GM23248 (cell line): Measurements from ENCODE around the gene LYZL6. TPM values are rescaled to one million over a fixed set of nuclear protein-coding genes. Genes with fewer than 3 reads are reported as not detected.

ENCODE experiments used
- DNase-seq: peaks from one replicate; pipeline ENCODE4 v3.0.0-alpha.2; 2015
- H2AFZ ChIP-seq: fragments of 200-600 bp; sonication (generic); 2 replicates; pipeline ENCODE4 v1.6.1; 2016; ENCODE audit warnings: antibody characterized with exemption
- H3F3A ChIP-seq: fragments of 200-600 bp; sonication (generic); 2 replicates; pipeline ENCODE4 v1.6.1; 2016; ENCODE audit warnings: mild to moderate bottlenecking, antibody characterized with exemption, mixed run types; ENCODE audit not compliant: insufficient read depth
- H3K27ac ChIP-seq: fragments of 200-600 bp; sonication (generic); 2 replicates; pipeline ENCODE4 v1.5.1; 2016; ENCODE audit warnings: mild to moderate bottlenecking
- H3K27me3 ChIP-seq: fragments of 200-600 bp; sonication (generic); replicated peaks from 2 replicates; pipeline ENCODE4 v1.6.1; 2016; ENCODE audit warnings: mild to moderate bottlenecking; ENCODE audit not compliant: insufficient read depth
- H3K36me3 ChIP-seq: fragments of 200-600 bp; sonication (generic); 2 replicates; pipeline ENCODE4 v1.6.1; 2016; ENCODE audit warnings: low read depth, mild to moderate bottlenecking
- H3K4me1 ChIP-seq: fragments of 200-600 bp; sonication (generic); 2 replicates; pipeline ENCODE4 v1.6.1; 2016; ENCODE audit warnings: mild to moderate bottlenecking; ENCODE audit not compliant: insufficient read depth
- H3K4me2 ChIP-seq: fragments of 200-600 bp; sonication (generic); one replicate; pipeline ENCODE4 v1.6.1; 2016; ENCODE audit warnings: mild to moderate bottlenecking; ENCODE audit not compliant: unreplicated experiment
- H3K4me3 ChIP-seq: fragments of 200-600 bp; sonication (generic); 2 replicates; pipeline ENCODE4 v1.5.1; 2016; ENCODE audit warnings: mild to moderate bottlenecking
- H3K79me2 ChIP-seq: fragments of 200-600 bp; sonication (generic); 2 replicates; pipeline ENCODE4 v1.6.1; 2016; ENCODE audit warnings: mild to moderate bottlenecking; ENCODE audit not compliant: insufficient read depth
- H3K9ac ChIP-seq: fragments of 200-600 bp; sonication (generic); 2 replicates; pipeline ENCODE4 v1.6.1; 2016; ENCODE audit warnings: mild to moderate bottlenecking
- H3K9me2 ChIP-seq: fragments of 200-600 bp; sonication (generic); 2 replicates; pipeline ENCODE4 v1.6.1; 2016; ENCODE audit warnings: mixed run types, mild to moderate bottlenecking, moderate library complexity; ENCODE audit not compliant: insufficient read depth
- H3K9me3 ChIP-seq: fragments of 200-600 bp; sonication (generic); one replicate; pipeline ENCODE4 v1.6.1; 2017; ENCODE audit warnings: low read depth
- H4K20me1 ChIP-seq: fragments of 200-600 bp; sonication (generic); 2 replicates; pipeline ENCODE4 v1.6.0; 2016; ENCODE audit not compliant: insufficient read depth
- EZH2 ChIP-seq: fragments of 200-600 bp; sonication (generic); IDR thresholded peaks from 2 replicates; pipeline ENCODE4 v1.6.1; 2018; ENCODE audit warnings: antibody characterized with exemption, mild to moderate bottlenecking; ENCODE audit not compliant: insufficient read depth, poor library complexity, severe bottlenecking
- EZH2phosphoT487 ChIP-seq: fragments of 200-600 bp; sonication (generic); IDR thresholded peaks from 2 replicates; pipeline ENCODE4 v1.6.1; 2018; ENCODE audit warnings: antibody characterized with exemption, moderate library complexity, mild to moderate bottlenecking, low read depth; ENCODE audit not compliant: insufficient read depth
- WGBS, 2 experiments: methylation state at CpG; one replicate each; pipeline ENCODE4 v1.1.6; 2015 to 2017; ENCODE audit warnings: low lambda C conversion rate in 2 of 2, low coverage in 1 of 2; ENCODE audit errors: missing lambda C conversion rate in 2 of 2; 5-methylcytosine and 5-hydroxymethylcytosine counted together
- in situ Hi-C: fragments of 300-500 bp; cut with MboI; formaldehyde crosslinking; loops from 2 replicates; pipeline ENCODE4 v1.15.0; 2020
- polyA plus RNA-seq: library from polyadenylated mRNA; unstranded; fragments of >200 nt; fragmentation: Nextera tagmentation; extraction: Ambion mirVana; gene quantifications from 2 replicates; pipeline ENCODE4 v1.2.1, GENCODE V29; 2016
- total RNA-seq: library from RNA; depleted of rRNA; stranded (reverse); fragments of >200 nt; shearing (Covaris generic); gene quantifications from 2 replicates; pipeline ENCODE4 v1.2.3, GENCODE V29; 2014

The LYZL6 gene
- total and polyA plus RNA-seq, 2 experiments from 2014 or later, result not detected

GRCh38 chr17:35913609-35914008 is 29.9 kb downstream of the LYZL6 start:
- TF ChIP-seq EZH2 (no peak), EZH2phosphoT487 (no peak)
- Histone ChIP-seq H3K27ac (no peak overlapping the region), H3K9me2 (no peaks in the 10 kb centered on the region), H3K4me1 (no peaks in the 10 kb centered on the region), H3K27me3 (no peaks in the 10 kb centered on the region), H3K36me3 (no peaks in the 10 kb centered on the region), H3K79me2 (no peaks in the 10 kb centered on the region), H2AFZ (no peak overlapping the region), H3K9ac (no peak overlapping the region), H3K4me3 (no peak overlapping the region), H3F3A (no peaks in the 10 kb centered on the region), H3K9me3 (no peaks in the 10 kb centered on the region), H3K4me2 (no peak overlapping the region), H4K20me1 (no peaks in the 10 kb centered on the region)
- DNase-seq, result no peak
- WGBS, 2 experiments, result 25 to 26% methylated on average over 4 of the region's 4 CpGs
- in situ Hi-C loops, result no loop called here

GRCh38 chr17:35912942-35913341 is 30.6 kb downstream of the LYZL6 start:
- no peaks in the 10 kb centered on the region for H3K79me2 ChIP-seq
- WGBS, 2 experiments, result 29% methylated on average over 2 of the region's 2 CpGs
- in situ Hi-C loops, result no loop called here
- no peaks in the 10 kb centered on the region for H3K9me2 ChIP-seq
- H2AFZ ChIP-seq, result no peak overlapping the region
- H3K4me1 ChIP-seq, result no peaks in the 10 kb centered on the region
- TF ChIP-seq EZH2phosphoT487, result no peak
- TF ChIP-seq EZH2, result no peak
- no peaks in the 10 kb centered on the region for H3K36me3 ChIP-seq
- H4K20me1 ChIP-seq, result no peaks in the 10 kb centered on the region
- no peaks in the 10 kb centered on the region for H3K9me3 ChIP-seq
- no peak overlapping the region for H3K9ac ChIP-seq
- no peaks in the 10 kb centered on the region for H3K27me3 ChIP-seq
- no peak overlapping the region for H3K4me3 ChIP-seq
- no peak for DNase-seq
- H3K27ac ChIP-seq, result no peak overlapping the region
- no peaks in the 10 kb centered on the region for H3F3A ChIP-seq
- no peak overlapping the region for H3K4me2 ChIP-seq

GRCh38 chr17:35912339-35912912 is 31.1 kb downstream of the LYZL6 start:
- Histone ChIP-seq H3K4me1 (peaks cover 5% of the 10 kb centered on the region; the same call in 1 of the 2 replicates), H3K9me3 (no peaks in the 10 kb centered on the region), H3K9ac (no peak overlapping the region), H3K27me3 (no peaks in the 10 kb centered on the region), H3K9me2 (no peaks in the 10 kb centered on the region), H3K4me2 (no peak overlapping the region), H4K20me1 (no peaks in the 10 kb centered on the region), H3K4me3 (no peak overlapping the region), H3K27ac (no peak overlapping the region), H3K79me2 (no peaks in the 10 kb centered on the region), H3F3A (no peaks in the 10 kb centered on the region), H2AFZ (no peak overlapping the region), H3K36me3 (no peaks in the 10 kb centered on the region)
- in situ Hi-C loops, result no loop called here
- TF ChIP-seq EZH2phosphoT487, result no peak
- TF ChIP-seq EZH2, result no peak
- WGBS, 2 experiments, result 56 to 67% methylated on average over 3 of the region's 3 CpGs
- DNase-seq, result no peak

- Histone ChIP-seq H3K9me2 (no peaks in the 10 kb centered on the region), H3F3A (no peaks in the 10 kb centered on the region), H2AFZ (no peak overlapping the region), H3K9me3 (no peaks in the 10 kb centered on the region), H4K20me1 (no peaks in the 10 kb centered on the region), H3K4me2 (no peak overlapping the region), H3K4me3 (no peak overlapping the region), H3K4me1 (peaks cover 9% of the 10 kb centered on the region), H3K36me3 (no peaks in the 10 kb centered on the region), H3K27me3 (no peaks in the 10 kb centered on the region; the same call in 1 of the 2 replicates), H3K27ac (no peak overlapping the region), H3K9ac (no peak overlapping the region), H3K79me2 (no peaks in the 10 kb centered on the region)
- in situ Hi-C loops, result no loop called here
- 25 to 42% methylated on average over 3 of the region's 3 CpGs for WGBS, 2 experiments
- no peak for DNase-seq
- no peak for TF ChIP-seq EZH2
- no peak for TF ChIP-seq EZH2phosphoT487
Observed at GRCh38 chr17:35909408-35909807, 34.1 kb downstream of the LYZL6 start.

- Histone ChIP-seq H3K4me3 (no peak overlapping the region), H2AFZ (no peak overlapping the region), H3K9ac (no peak overlapping the region), H3K27me3 (no peaks in the 10 kb centered on the region; the same call in 1 of the 2 replicates), H3K27ac (no peak overlapping the region), H3K4me1 (peaks cover 9% of the 10 kb centered on the region), H4K20me1 (no peaks in the 10 kb centered on the region), H3K4me2 (no peak overlapping the region), H3K9me2 (no peaks in the 10 kb centered on the region), H3F3A (no peaks in the 10 kb centered on the region), H3K9me3 (no peaks in the 10 kb centered on the region), H3K36me3 (no peaks in the 10 kb centered on the region), H3K79me2 (no peaks in the 10 kb centered on the region)
- WGBS, 2 experiments, result 19 to 23% methylated on average over 5 of the region's 5 CpGs
- in situ Hi-C loops, result no loop called here
- TF ChIP-seq EZH2phosphoT487 (no peak), EZH2 (no peak)
- DNase-seq, result peak; percentile 41
Observed at GRCh38 chr17:35907691-35908090, 35.8 kb downstream of the LYZL6 start.
